Panc1 (cell line): ENCODE data around the gene TPP1. TPM values are rescaled to one million over a fixed set of nuclear protein-coding genes. Genes with fewer than 3 reads are reported as not detected.

ENCODE experiments used
- ATAC-seq: fragments of 200-7000 bp; cut with Tn5 transposase; 2 replicates; pipeline ENCODE4 v1.9.1; 2020; ENCODE audit warnings: mild to moderate bottlenecking, moderate library complexity
- BruUV-seq: library from RNA; stranded (reverse); fragments of 400-500 nt; replicated peaks from 2 replicates; lab custom pipeline; 2021; lab: Mats Ljungman, UMichigan
- CTCF ChIA-PET: fragments of 300-600 bp; sonication (Branson Sonifier 250); formaldehyde crosslinking; loops from one replicate; lab custom pipeline; 2022; ENCODE audit warnings: antibody characterized with exemption; lab: Charles Lee
- POLR2A ChIA-PET: fragments of 300-600 bp; sonication (Branson Sonifier 250); formaldehyde crosslinking; loops from one replicate; lab custom pipeline; 2022; ENCODE audit warnings: antibody characterized with exemption; lab: Charles Lee
- DNase-seq: peaks from one replicate; pipeline ENCODE4 v3.0.0-alpha.2; 2010; ENCODE audit warnings: low read depth, low spot score
- H3K27ac ChIP-seq: 2 replicates; pipeline ENCODE4 v1.5.1; 2011; ENCODE audit warnings: mild to moderate bottlenecking, low read length, inconsistent platforms
- H3K27me3 ChIP-seq: fragments of 200-500 bp; sonication (Bioruptor generic); 2 replicates; pipeline ENCODE4 v1.6.0; 2014; ENCODE audit warnings: low read length, inconsistent platforms; ENCODE audit not compliant: control insufficient read depth, insufficient read depth
- H3K36me3 ChIP-seq: fragments of 200-500 bp; sonication (Bioruptor generic); 2 replicates; pipeline ENCODE4 v1.5.1; 2014; ENCODE audit warnings: inconsistent platforms, mild to moderate bottlenecking, low read length, moderate library complexity; ENCODE audit not compliant: control insufficient read depth, insufficient read depth
- H3K4me1 ChIP-seq: 2 replicates; pipeline ENCODE4 v1.5.1; 2011; ENCODE audit warnings: inconsistent platforms, mild to moderate bottlenecking, low read length, moderate library complexity; ENCODE audit not compliant: control insufficient read depth, insufficient read depth
- H3K4me3 ChIP-seq, 2 experiments: 2 replicates each; pipeline ENCODE4 v1.5.1; 2011 to 2012; ENCODE audit warnings: low read depth in 2 of 2, low read length in 2 of 2, mild to moderate bottlenecking in 2 of 2, inconsistent platforms in 1 of 2, moderate library complexity in 1 of 2
- H3K9me3 ChIP-seq: fragments of 200-500 bp; sonication (Bioruptor generic); 2 replicates; pipeline ENCODE4 v1.5.1; 2014; ENCODE audit warnings: low read depth, mild to moderate bottlenecking, inconsistent platforms, low read length, moderate library complexity; ENCODE audit not compliant: control insufficient read depth, insufficient read depth
- POLR2AphosphoS5 ChIP-seq: IDR thresholded peaks from 2 replicates; pipeline ENCODE4 v1.6.1; 2012; ENCODE audit warnings: mild to moderate bottlenecking, low read depth, low read length, moderate library complexity
- SIN3A ChIP-seq: IDR thresholded peaks from 2 replicates; pipeline ENCODE4 v1.6.1; 2012; ENCODE audit warnings: low read depth, mild to moderate bottlenecking, low read length, moderate library complexity, borderline replicate concordance; ENCODE audit not compliant: insufficient read depth
- TCF7L2 ChIP-seq: IDR thresholded peaks from 2 replicates; pipeline ENCODE4 v1.6.1; 2011; ENCODE audit warnings: mild to moderate bottlenecking, low read depth, low read length, inconsistent platforms
- in situ Hi-C: cut with HindIII; loops from 2 replicates; pipeline ENCODE4 v1.10.0; 2016; ENCODE audit warnings: low sequenced_read_pairs, low pct_unique_long_range_greater_than_20kb
- intact Hi-C: fragments of 100-400 bp; cut with micrococcal nuclease; formaldehyde crosslinking; loops from one replicate; pipeline ENCODE4 v1.10.0; 2022; ENCODE audit not compliant: unreplicated experiment
- total RNA-seq: library from RNA; stranded (reverse); gene quantifications from one replicate; pipeline ENCODE4 v1.2.1, GENCODE V29; 2021; ENCODE audit not compliant: unreplicated experiment
- TF ChIP-seq, protein P1 (sequence below): fragments of 450-650 bp; IDR thresholded peaks from 2 replicates; pipeline ENCODE4 v1.5.1; 2017; ENCODE audit warnings: mild to moderate bottlenecking
- TF ChIP-seq, protein P2 (sequence below), 2 experiments: IDR thresholded peaks; 2 replicates each; pipeline ENCODE4 v1.6.1; 2011 to 2012; ENCODE audit warnings: low read depth in 2 of 2, control low read depth in 1 of 2, low read length in 1 of 2, mild to moderate bottlenecking in 1 of 2, moderate library complexity in 1 of 2; ENCODE audit not compliant: insufficient read depth in 1 of 2

TPP1 gene
- total RNA-seq, 1 experiment from 2014 or later, result 200 TPM

DNA sequence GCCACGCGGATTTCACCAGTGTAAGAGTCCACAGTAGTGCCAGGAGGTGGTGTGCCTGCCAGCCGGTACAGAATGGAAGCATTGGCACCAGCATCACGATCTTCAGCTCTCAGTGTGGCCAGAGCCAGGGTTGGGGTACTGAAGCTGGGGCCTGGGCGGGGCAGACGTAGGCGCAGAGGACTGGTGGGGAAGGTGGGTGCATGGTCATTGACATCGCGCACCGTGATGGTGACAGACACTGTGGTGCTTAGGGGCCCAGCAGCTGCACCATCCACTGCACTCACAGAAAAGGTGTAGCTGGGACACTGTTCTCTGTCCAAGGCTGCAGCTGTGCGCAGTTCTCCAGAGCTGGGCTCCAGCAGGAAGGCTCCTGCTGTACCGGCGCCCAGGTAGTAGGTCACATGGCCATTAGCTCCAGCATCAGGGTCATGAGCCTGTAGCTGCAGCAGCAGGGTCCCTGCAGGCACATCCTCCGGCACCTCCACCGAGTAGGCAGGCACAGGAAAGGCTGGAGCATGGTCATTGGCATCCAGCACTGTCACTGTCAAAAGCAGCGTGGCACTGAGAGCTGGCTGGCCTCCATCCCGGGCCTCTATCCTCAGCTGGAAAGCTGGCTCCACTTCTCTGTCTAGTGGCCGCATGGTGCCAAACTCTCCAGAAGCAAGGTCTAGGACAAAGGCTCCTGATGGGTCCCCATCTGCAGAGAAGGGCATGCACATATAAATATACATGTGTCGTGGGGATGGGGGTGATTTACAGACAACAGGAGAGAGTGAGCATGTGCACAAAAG is 7.9 kb upstream of the TPP1 start:
- Histone ChIP-seq H3K36me3 (no peaks in the 10 kb centered on the region), H3K4me3 (no peak overlapping the region), H3K4me1 (no peaks in the 10 kb centered on the region), H3K27me3 (peaks cover 7% of the 10 kb centered on the region), H3K9me3 (no peaks in the 10 kb centered on the region), H3K27ac (no peak overlapping the region)
- in situ Hi-C loops, result no loop called here
- ChIA-PET POLR2A (no interaction called here), CTCF (no interaction called here)
- intact Hi-C loops, result no loop called here
- no TSS peak for BruUV-seq
- TF ChIP-seq SIN3A (no peak), TCF7L2 (no peak), POLR2AphosphoS5 (no peak)
- TF ChIP-seq, protein P1, sequence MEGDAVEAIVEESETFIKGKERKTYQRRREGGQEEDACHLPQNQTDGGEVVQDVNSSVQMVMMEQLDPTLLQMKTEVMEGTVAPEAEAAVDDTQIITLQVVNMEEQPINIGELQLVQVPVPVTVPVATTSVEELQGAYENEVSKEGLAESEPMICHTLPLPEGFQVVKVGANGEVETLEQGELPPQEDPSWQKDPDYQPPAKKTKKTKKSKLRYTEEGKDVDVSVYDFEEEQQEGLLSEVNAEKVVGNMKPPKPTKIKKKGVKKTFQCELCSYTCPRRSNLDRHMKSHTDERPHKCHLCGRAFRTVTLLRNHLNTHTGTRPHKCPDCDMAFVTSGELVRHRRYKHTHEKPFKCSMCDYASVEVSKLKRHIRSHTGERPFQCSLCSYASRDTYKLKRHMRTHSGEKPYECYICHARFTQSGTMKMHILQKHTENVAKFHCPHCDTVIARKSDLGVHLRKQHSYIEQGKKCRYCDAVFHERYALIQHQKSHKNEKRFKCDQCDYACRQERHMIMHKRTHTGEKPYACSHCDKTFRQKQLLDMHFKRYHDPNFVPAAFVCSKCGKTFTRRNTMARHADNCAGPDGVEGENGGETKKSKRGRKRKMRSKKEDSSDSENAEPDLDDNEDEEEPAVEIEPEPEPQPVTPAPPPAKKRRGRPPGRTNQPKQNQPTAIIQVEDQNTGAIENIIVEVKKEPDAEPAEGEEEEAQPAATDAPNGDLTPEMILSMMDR, result no peak
- TF ChIP-seq, protein P2, sequence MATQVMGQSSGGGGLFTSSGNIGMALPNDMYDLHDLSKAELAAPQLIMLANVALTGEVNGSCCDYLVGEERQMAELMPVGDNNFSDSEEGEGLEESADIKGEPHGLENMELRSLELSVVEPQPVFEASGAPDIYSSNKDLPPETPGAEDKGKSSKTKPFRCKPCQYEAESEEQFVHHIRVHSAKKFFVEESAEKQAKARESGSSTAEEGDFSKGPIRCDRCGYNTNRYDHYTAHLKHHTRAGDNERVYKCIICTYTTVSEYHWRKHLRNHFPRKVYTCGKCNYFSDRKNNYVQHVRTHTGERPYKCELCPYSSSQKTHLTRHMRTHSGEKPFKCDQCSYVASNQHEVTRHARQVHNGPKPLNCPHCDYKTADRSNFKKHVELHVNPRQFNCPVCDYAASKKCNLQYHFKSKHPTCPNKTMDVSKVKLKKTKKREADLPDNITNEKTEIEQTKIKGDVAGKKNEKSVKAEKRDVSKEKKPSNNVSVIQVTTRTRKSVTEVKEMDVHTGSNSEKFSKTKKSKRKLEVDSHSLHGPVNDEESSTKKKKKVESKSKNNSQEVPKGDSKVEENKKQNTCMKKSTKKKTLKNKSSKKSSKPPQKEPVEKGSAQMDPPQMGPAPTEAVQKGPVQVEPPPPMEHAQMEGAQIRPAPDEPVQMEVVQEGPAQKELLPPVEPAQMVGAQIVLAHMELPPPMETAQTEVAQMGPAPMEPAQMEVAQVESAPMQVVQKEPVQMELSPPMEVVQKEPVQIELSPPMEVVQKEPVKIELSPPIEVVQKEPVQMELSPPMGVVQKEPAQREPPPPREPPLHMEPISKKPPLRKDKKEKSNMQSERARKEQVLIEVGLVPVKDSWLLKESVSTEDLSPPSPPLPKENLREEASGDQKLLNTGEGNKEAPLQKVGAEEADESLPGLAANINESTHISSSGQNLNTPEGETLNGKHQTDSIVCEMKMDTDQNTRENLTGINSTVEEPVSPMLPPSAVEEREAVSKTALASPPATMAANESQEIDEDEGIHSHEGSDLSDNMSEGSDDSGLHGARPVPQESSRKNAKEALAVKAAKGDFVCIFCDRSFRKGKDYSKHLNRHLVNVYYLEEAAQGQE (IDR thresholded peaks at IDR 0.05; ENCODE audit: insufficient read depth in 1 of 2, low read depth in 2 of 2, low read length in 1 of 2), result no peak
- no peak for DNase-seq
- ATAC-seq, result no peak

DNA sequence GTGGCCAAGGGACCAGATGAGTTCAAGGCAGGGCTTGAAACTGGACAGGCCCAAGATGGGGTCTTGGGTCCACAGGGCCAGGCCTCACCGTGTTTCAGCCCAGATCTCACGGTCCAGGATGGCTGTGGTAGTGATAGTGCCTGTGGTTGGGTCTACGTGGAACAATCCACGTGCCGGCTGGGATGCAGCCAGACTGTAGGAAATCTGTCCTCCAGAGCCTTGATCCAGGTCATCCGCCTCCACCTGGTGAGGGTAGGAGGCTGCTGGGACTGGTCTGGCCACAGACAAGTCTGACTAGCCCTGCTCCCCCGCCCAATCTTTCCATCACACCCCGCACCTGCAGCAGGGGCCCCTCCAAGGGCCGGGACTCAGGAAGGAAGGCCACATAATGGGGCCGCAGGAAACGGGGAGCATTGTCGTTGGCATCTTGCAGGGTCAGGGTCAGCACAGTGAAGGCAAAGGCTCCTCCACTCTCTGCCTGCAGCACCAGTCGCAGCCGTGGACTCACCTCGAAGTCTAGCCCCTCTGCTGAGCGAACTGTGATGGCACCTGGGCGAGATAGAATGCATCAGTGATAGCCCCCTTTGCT is 6.7 kb upstream of the TPP1 start:
- Histone ChIP-seq H3K9me3 (no peaks in the 10 kb centered on the region), H3K4me3 (no peak overlapping the region), H3K36me3 (no peaks in the 10 kb centered on the region), H3K27ac (no peak overlapping the region), H3K4me1 (no peaks in the 10 kb centered on the region), H3K27me3 (peaks cover 7% of the 10 kb centered on the region)
- POLR2A ChIA-PET, result no interaction called here
- in situ Hi-C loops, result no loop called here
- ATAC-seq, result no peak
- intact Hi-C loops, result no loop called here
- TF ChIP-seq, protein P2 (IDR thresholded peaks at IDR 0.05; ENCODE audit: insufficient read depth in 1 of 2, low read depth in 2 of 2, low read length in 1 of 2), result no peak
- TF ChIP-seq, protein P1, result no peak
- no peak for TF ChIP-seq POLR2AphosphoS5
- TF ChIP-seq SIN3A, result no peak
- no peak for TF ChIP-seq TCF7L2
- CTCF ChIA-PET, result interaction anchor here (0.5 kb wide), 1 partner anchor 111 kb away, joined by 4 read pairs; no protein-coding TSS in a partner anchor
- no peak for DNase-seq
- no TSS peak for BruUV-seq
